ENCODE data around the gene RGS17. TPM values are rescaled to one million over a fixed set of nuclear protein-coding genes. Genes with fewer than 3 reads are reported as not detected.

RGS17 gene
- total and polyA plus RNA-seq, 2 of the 13 experiments (the other 11 are each of a cell fraction or from before 2014, with no cell fraction given), result 0.04 TPM; not detected in 1

DNA sequence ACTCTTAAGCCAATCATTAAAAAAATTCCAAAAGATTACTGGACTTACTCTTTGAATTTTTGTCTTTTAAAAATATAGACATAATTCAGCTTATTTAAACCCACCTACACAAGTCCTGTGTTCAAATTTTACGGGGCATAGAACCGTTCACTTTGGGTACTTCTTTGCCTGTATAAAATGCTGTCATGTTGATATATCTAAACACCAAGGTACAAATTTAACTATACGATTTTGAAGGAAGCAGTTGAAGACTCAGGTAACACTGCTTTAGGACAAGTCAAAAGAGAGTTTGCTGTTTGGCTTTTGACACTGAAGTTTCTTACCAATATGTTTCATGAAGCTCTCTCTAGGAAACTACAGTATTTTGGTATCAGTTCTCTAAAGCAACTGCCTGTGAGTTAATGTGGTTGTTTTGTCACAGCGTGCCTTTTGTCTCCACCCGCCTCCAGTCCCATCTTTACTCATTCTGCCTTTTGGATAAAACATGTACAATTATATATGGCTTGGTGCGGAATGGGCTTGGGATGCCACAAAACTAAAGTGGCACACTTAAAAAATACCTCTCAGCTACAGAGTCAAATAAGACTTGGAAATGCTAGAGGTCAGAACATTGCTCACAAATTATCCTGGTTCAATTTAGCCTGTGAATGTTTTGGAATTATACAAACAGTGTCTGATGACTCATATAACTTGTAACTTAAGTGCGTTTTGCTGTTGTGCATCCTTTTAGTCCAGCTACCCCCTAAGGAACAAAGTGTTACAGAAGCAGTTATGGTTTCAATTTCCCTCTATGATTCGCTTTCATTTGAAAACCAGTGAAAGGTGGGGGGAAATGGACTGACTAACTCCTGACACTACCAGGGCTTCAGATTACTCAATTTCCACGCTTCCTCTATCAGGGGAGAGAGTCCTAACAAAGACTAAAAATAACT lies 38.7 kb downstream of the RGS17 start:
- Histone ChIP-seq H3K9ac (ENCODE audit: insufficient read depth, low read depth, low read length) (no peak overlapping the region), H3K4me2 (ENCODE audit: low read depth, low read length) (no peak overlapping the region), H3K27me3 (ENCODE audit: control insufficient read depth in 1 of 2, insufficient read depth in 2 of 2, low read length in 2 of 2) (no peaks in the 10 kb centered on the region), H4K20me1 (ENCODE audit: insufficient read depth, low read length) (no peaks in the 10 kb centered on the region), H3K4me1 (ENCODE audit: insufficient read depth, low read length) (no peaks in the 10 kb centered on the region), H3K36me3 (replicated peaks in 1 of 2; ENCODE audit: control insufficient read depth in 1 of 2, insufficient read depth in 2 of 2, low read length in 2 of 2) (no peaks in the 10 kb centered on the region), H3K4me3 (replicated peaks in 1 of 3; ENCODE audit: insufficient read depth in 1 of 3, low read depth in 2 of 3, low read length in 3 of 3) (no peak overlapping the region), H3K79me2 (ENCODE audit: insufficient read depth, low read length) (no peaks in the 10 kb centered on the region), H2AFZ (ENCODE audit: low read length) (no peak overlapping the region), H3K9me3 (ENCODE audit: low read length) (no peaks in the 10 kb centered on the region), H3K27ac (ENCODE audit: extremely low read length, insufficient read depth, low read length) (no peak overlapping the region)
- BruUV-seq (replicated peaks), result no TSS peak
- FAIRE-seq (no peak), DNase-seq (ENCODE audit: low spot score) (no peak), ATAC-seq (no peak)
- POLR2A ChIA-PET, result no interaction called here
- in situ Hi-C loops (cut with HindIII; ENCODE audit: extremely low pct_ligation_motif_present, low pct_unique_long_range_greater_than_20kb), result no loop called here
- CTCF ChIA-PET (ENCODE audit: low intra/inter-chr PET ratio, low total read pairs), result no interaction called here
- no peak for TF ChIP-seq AHR (CRISPR knock-in tag; IDR thresholded peaks at IDR 0.05)
- no peak for TF ChIP-seq TMF1 (CRISPR knock-in tag; IDR thresholded peaks at IDR 0.05; ENCODE audit: low read depth)
- no peak for TF ChIP-seq ZSCAN22 (CRISPR knock-in tag; IDR thresholded peaks at IDR 0.05)
- no peak for TF ChIP-seq SOX6 (IDR thresholded peaks at IDR 0.05)
- no peak for TF ChIP-seq SOX6 (CRISPR knock-in tag; IDR thresholded peaks at IDR 0.05)
- TF ChIP-seq SMYD3 (CRISPR knock-in tag; IDR thresholded peaks at IDR 0.05), result no peak
- no peak for TF ChIP-seq ZNF337 (CRISPR knock-in tag; IDR thresholded peaks at IDR 0.05; ENCODE audit: borderline replicate concordance, low read depth)
- TF ChIP-seq, protein P1, sequence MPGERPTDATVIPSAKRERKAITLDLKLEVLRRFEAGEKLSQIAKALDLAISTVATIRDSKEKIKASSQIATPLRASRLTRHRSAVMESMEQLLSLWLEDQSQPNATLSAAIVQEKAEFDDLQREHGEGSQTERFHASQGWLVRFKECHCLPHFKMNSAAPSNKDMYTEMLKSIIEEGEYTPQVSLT (CRISPR knock-in tag; IDR thresholded peaks at IDR 0.05; ENCODE audit: borderline replicate concordance, low read depth), result no peak
- TF ChIP-seq JDP2 (CRISPR knock-in tag; IDR thresholded peaks at IDR 0.05; ENCODE audit: borderline replicate concordance), result no peak
- no peak for TF ChIP-seq ZNF761 (CRISPR knock-in tag; conservative IDR thresholded peaks at IDR 0.05)
- TF ChIP-seq HCFC1 (IDR thresholded peaks at IDR 0.05; ENCODE audit: low read depth, low read length), result no peak
- TF ChIP-seq ZNF260 (CRISPR knock-in tag; IDR thresholded peaks at IDR 0.05; ENCODE audit: borderline replicate concordance, low read depth), result no peak
- no peak for TF ChIP-seq ZNF256 (CRISPR knock-in tag; conservative IDR thresholded peaks at IDR 0.05)
- no peak for TF ChIP-seq AKAP8 (CRISPR knock-in tag; IDR thresholded peaks at IDR 0.05)
- TF ChIP-seq ZNF431 (CRISPR knock-in tag; IDR thresholded peaks at IDR 0.05; ENCODE audit: borderline replicate concordance, low read depth), result no peak
- TF ChIP-seq, protein P2, sequence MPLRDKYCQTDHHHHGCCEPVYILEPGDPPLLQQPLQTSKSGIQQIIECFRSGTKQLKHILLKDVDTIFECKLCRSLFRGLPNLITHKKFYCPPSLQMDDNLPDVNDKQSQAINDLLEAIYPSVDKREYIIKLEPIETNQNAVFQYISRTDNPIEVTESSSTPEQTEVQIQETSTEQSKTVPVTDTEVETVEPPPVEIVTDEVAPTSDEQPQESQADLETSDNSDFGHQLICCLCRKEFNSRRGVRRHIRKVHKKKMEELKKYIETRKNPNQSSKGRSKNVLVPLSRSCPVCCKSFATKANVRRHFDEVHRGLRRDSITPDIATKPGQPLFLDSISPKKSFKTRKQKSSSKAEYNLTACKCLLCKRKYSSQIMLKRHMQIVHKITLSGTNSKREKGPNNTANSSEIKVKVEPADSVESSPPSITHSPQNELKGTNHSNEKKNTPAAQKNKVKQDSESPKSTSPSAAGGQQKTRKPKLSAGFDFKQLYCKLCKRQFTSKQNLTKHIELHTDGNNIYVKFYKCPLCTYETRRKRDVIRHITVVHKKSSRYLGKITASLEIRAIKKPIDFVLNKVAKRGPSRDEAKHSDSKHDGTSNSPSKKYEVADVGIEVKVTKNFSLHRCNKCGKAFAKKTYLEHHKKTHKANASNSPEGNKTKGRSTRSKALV (CRISPR knock-in tag; IDR thresholded peaks at IDR 0.05), result no peak
- TF ChIP-seq GATA4 (IDR thresholded peaks at IDR 0.05; ENCODE audit: borderline replicate concordance, low read depth), result no peak
- no peak for TF ChIP-seq HMG20B (CRISPR knock-in tag; conservative IDR thresholded peaks at IDR 0.05)
- no peak for TF ChIP-seq ZNF788 (CRISPR knock-in tag; IDR thresholded peaks at IDR 0.05; ENCODE audit: borderline replicate concordance)
- TF ChIP-seq, protein P3, sequence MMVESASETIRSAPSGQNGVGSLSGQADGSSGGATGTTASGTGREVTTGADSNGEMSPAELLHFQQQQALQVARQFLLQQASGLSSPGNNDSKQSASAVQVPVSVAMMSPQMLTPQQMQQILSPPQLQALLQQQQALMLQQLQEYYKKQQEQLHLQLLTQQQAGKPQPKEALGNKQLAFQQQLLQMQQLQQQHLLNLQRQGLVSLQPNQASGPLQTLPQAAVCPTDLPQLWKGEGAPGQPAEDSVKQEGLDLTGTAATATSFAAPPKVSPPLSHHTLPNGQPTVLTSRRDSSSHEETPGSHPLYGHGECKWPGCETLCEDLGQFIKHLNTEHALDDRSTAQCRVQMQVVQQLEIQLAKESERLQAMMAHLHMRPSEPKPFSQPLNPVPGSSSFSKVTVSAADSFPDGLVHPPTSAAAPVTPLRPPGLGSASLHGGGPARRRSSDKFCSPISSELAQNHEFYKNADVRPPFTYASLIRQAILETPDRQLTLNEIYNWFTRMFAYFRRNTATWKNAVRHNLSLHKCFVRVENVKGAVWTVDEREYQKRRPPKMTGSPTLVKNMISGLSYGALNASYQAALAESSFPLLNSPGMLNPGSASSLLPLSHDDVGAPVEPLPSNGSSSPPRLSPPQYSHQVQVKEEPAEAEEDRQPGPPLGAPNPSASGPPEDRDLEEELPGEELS (CRISPR knock-in tag; IDR thresholded peaks at IDR 0.05), result no peak
- TF ChIP-seq ZNF33A (CRISPR knock-in tag; IDR thresholded peaks at IDR 0.05; ENCODE audit: borderline replicate concordance), result no peak
- 10% methylated on average over 9 of the region's 9 CpGs for WGBS (ENCODE audit: low lambda C conversion rate)
- intact Hi-C loops (cut with micrococcal nuclease; ENCODE audit: unreplicated experiment), result no loop called here
